HEK293 (cell line): ENCODE results near the gene SVOP.

Experiments used
- GLIS2 ChIP-seq: fragments of 450-650 bp; formaldehyde crosslinking; IDR thresholded peaks from 2 replicates; pipeline ENCODE4 v1.5.1; 2016; ENCODE audit warnings: missing biosample characterization, missing genetic modification characterization
- HOXA7 ChIP-seq: sonication (generic); formaldehyde crosslinking; IDR thresholded peaks from 2 replicates; pipeline ENCODE4 v1.8.1; 2022; ENCODE audit warnings: missing genetic modification reagents, borderline replicate concordance
- SP2 ChIP-seq: fragments of 450-650 bp; formaldehyde crosslinking; IDR thresholded peaks from 2 replicates; pipeline ENCODE4 v1.5.1; 2016; ENCODE audit warnings: missing biosample characterization, missing genetic modification characterization
- TCF7L2 ChIP-seq: IDR thresholded peaks from 2 replicates; pipeline ENCODE4 v1.6.1; 2011; ENCODE audit warnings: low read depth, mild to moderate bottlenecking, inconsistent platforms, low read length, moderate library complexity, borderline replicate concordance
- ZIC2 ChIP-seq: fragments of 450-650 bp; formaldehyde crosslinking; IDR thresholded peaks from 2 replicates; pipeline ENCODE4 v1.5.1; 2016; ENCODE audit warnings: missing biosample characterization, missing genetic modification characterization
- ZNF10 ChIP-seq: fragments of 450-650 bp; formaldehyde crosslinking; IDR thresholded peaks from 2 replicates; pipeline ENCODE4 v1.5.1; 2017; ENCODE audit warnings: missing biosample characterization, missing genetic modification characterization
- ZNF169 ChIP-seq: fragments of 450-650 bp; formaldehyde crosslinking; IDR thresholded peaks from 2 replicates; pipeline ENCODE4 v1.5.1; 2016; ENCODE audit warnings: missing biosample characterization, missing genetic modification characterization
- ZNF24 ChIP-seq: fragments of 450-650 bp; formaldehyde crosslinking; IDR thresholded peaks from 2 replicates; pipeline ENCODE4 v1.5.1; 2016; ENCODE audit warnings: missing biosample characterization, missing genetic modification characterization
- ZNF350 ChIP-seq: fragments of 450-650 bp; formaldehyde crosslinking; IDR thresholded peaks from 2 replicates; pipeline ENCODE4 v1.5.0; 2017; ENCODE audit warnings: missing biosample characterization, mild to moderate bottlenecking, missing genetic modification characterization
- ZNF37A ChIP-seq: fragments of 450-650 bp; IDR thresholded peaks from 2 replicates; pipeline ENCODE4 v1.5.1; 2018; ENCODE audit warnings: missing biosample characterization, missing genetic modification characterization
- ZNF391 ChIP-seq: fragments of 450-650 bp; formaldehyde crosslinking; IDR thresholded peaks from 2 replicates; pipeline ENCODE4 v1.5.1; 2016; ENCODE audit warnings: low read depth, missing biosample characterization, missing genetic modification characterization, borderline replicate concordance
- ZNF596 ChIP-seq: fragments of 450-650 bp; IDR thresholded peaks from 2 replicates; pipeline ENCODE4 v1.5.0; 2018; ENCODE audit warnings: missing biosample characterization, mild to moderate bottlenecking, missing genetic modification characterization, moderate library complexity
- ZNF610 ChIP-seq: fragments of 450-650 bp; formaldehyde crosslinking; IDR thresholded peaks from 2 replicates; pipeline ENCODE4 v1.5.1; 2016; ENCODE audit warnings: missing biosample characterization, missing genetic modification characterization, borderline replicate concordance
- ZNF621 ChIP-seq: fragments of 450-650 bp; formaldehyde crosslinking; IDR thresholded peaks from 2 replicates; pipeline ENCODE4 v1.5.1; 2017; ENCODE audit warnings: missing biosample characterization, missing genetic modification characterization
- ZNF624 ChIP-seq: fragments of 450-650 bp; formaldehyde crosslinking; IDR thresholded peaks from 2 replicates; pipeline ENCODE4 v1.5.1; 2017; ENCODE audit warnings: missing biosample characterization, missing genetic modification characterization
- ZNF747 ChIP-seq: fragments of 450-650 bp; formaldehyde crosslinking; IDR thresholded peaks from 2 replicates; pipeline ENCODE4 v1.5.1; 2016; ENCODE audit warnings: missing biosample characterization, missing genetic modification characterization
- ZNF792 ChIP-seq: fragments of 450-650 bp; formaldehyde crosslinking; IDR thresholded peaks from 2 replicates; pipeline ENCODE4 v1.5.1; 2016; ENCODE audit warnings: missing biosample characterization, missing genetic modification characterization
- ZNF837 ChIP-seq: fragments of 450-650 bp; formaldehyde crosslinking; IDR thresholded peaks from 2 replicates; pipeline ENCODE4 v1.5.1; 2016; ENCODE audit warnings: missing biosample characterization, missing genetic modification characterization
- TF ChIP-seq, protein P1 (sequence below): fragments of 450-650 bp; formaldehyde crosslinking; IDR thresholded peaks from 2 replicates; pipeline ENCODE4 v1.5.1; 2016; ENCODE audit warnings: missing biosample characterization, missing genetic modification characterization
- TF ChIP-seq, protein P2 (sequence below): fragments of 450-650 bp; formaldehyde crosslinking; IDR thresholded peaks from 2 replicates; pipeline ENCODE4 v1.5.1; 2016; ENCODE audit warnings: missing biosample characterization, missing genetic modification characterization
- TF ChIP-seq, protein P3 (sequence below): fragments of 450-650 bp; formaldehyde crosslinking; IDR thresholded peaks from 2 replicates; pipeline ENCODE4 v1.5.1; 2017; ENCODE audit warnings: missing biosample characterization, missing genetic modification characterization
- TF ChIP-seq, protein P4 (sequence below): fragments of 450-650 bp; IDR thresholded peaks from 2 replicates; pipeline ENCODE4 v1.5.1; 2018; ENCODE audit warnings: missing biosample characterization, missing genetic modification characterization
- TF ChIP-seq, protein P5 (sequence below): fragments of 450-650 bp; formaldehyde crosslinking; IDR thresholded peaks from 2 replicates; pipeline ENCODE4 v1.5.1; 2016; ENCODE audit warnings: missing biosample characterization, missing genetic modification characterization
- TF ChIP-seq, protein P6 (sequence below): IDR thresholded peaks from 2 replicates; pipeline ENCODE4 v1.6.1; 2011; ENCODE audit warnings: mild to moderate bottlenecking, low read depth, low read length, borderline replicate concordance
- TF ChIP-seq, protein P7 (sequence below): fragments of 450-650 bp; formaldehyde crosslinking; IDR thresholded peaks from 2 replicates; pipeline ENCODE4 v1.5.1; 2017; ENCODE audit warnings: missing biosample characterization, missing genetic modification characterization
- TF ChIP-seq, protein P8 (sequence below): fragments of 450-650 bp; formaldehyde crosslinking; IDR thresholded peaks from 2 replicates; pipeline ENCODE4 v1.5.1; 2016; ENCODE audit warnings: missing biosample characterization, missing genetic modification characterization

Gene SVOP

DNA sequence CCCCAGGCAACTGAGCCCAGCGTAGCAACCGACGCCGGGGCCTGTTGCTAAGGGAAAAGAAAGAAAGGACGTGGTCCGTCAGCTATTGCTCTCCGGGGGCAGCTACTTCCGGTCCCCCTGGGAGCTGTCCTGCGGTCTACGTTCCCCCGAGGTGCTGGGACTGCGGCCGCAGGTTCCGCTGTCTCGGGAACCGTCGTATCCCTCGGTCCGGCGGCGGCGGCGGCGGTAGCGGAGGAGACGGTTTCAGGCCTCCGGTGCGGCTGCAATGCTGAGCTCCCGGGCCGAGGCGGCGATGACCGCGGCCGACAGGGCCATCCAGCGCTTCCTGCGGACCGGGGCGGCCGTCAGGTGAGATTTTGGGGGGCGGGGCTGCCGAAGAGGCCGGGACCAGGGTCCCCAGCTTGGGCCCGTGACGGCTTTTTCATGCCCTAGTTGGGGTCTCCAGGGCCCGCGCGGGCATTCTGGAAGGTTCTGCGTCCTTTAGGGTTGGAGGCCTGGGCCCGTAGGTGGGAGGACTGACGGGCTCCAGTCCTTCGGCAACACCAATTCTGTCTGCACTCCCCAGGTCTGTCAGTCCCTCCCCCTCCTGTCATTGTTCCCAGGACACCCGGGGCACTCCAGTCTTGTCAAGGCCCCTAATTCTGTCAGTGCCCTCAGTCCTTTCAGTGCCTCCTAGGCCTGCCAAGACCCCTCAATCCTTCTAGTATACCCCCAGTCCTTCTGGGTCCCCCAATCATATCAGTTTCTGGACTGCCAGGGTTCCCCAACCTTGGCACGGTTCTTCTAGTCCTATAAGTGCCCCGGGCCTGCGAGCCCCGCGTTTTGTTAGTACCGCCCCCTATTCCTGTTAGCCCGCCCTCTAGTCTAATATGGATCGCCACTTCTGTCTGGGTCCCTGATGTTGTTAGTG lies 31.8 kb upstream of the SVOP start, which contains the start of gene USP30 (continued):
- TF ChIP-seq, protein P1, sequence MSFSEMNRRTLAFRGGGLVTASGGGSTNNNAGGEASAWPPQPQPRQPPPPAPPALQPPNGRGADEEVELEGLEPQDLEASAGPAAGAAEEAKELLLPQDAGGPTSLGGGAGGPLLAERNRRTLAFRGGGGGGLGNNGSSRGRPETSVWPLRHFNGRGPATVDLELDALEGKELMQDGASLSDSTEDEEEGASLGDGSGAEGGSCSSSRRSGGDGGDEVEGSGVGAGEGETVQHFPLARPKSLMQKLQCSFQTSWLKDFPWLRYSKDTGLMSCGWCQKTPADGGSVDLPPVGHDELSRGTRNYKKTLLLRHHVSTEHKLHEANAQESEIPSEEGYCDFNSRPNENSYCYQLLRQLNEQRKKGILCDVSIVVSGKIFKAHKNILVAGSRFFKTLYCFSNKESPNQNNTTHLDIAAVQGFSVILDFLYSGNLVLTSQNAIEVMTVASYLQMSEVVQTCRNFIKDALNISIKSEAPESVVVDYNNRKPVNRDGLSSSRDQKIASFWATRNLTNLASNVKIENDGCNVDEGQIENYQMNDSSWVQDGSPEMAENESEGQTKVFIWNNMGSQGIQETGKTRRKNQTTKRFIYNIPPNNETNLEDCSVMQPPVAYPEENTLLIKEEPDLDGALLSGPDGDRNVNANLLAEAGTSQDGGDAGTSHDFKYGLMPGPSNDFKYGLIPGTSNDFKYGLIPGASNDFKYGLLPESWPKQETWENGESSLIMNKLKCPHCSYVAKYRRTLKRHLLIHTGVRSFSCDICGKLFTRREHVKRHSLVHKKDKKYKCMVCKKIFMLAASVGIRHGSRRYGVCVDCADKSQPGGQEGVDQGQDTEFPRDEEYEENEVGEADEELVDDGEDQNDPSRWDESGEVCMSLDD (tag by site-specific recombination), result peak; percentile 96
- TF ChIP-seq ZNF624, result 0 out of 2 replicates have a peak, but pooled peaks have one; percentile 50
- TF ChIP-seq ZNF621 (tag by site-specific recombination), result no peak
- TF ChIP-seq, protein P2, sequence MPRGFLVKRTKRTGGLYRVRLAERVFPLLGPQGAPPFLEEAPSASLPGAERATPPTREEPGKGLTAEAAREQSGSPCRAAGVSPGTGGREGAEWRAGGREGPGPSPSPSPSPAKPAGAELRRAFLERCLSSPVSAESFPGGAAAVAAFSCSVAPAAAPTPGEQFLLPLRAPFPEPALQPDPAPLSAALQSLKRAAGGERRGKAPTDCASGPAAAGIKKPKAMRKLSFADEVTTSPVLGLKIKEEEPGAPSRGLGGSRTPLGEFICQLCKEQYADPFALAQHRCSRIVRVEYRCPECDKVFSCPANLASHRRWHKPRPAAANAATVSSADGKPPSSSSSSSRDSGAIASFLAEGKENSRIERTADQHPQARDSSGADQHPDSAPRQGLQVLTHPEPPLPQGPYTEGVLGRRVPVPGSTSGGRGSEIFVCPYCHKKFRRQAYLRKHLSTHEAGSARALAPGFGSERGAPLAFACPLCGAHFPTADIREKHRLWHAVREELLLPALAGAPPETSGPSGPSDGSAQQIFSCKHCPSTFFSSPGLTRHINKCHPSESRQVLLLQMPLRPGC (tag by site-specific recombination), result peak; percentile 96
- no peak for TF ChIP-seq ZNF792 (tag by site-specific recombination)
- TF ChIP-seq, protein P3, sequence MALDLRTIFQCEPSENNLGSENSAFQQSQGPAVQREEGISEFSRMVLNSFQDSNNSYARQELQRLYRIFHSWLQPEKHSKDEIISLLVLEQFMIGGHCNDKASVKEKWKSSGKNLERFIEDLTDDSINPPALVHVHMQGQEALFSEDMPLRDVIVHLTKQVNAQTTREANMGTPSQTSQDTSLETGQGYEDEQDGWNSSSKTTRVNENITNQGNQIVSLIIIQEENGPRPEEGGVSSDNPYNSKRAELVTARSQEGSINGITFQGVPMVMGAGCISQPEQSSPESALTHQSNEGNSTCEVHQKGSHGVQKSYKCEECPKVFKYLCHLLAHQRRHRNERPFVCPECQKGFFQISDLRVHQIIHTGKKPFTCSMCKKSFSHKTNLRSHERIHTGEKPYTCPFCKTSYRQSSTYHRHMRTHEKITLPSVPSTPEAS, result peak; percentile 53; the same call in 1 of the 2 replicates
- TF ChIP-seq HOXA7 (CRISPR knock-in tag), result no peak
- TF ChIP-seq, protein P4, sequence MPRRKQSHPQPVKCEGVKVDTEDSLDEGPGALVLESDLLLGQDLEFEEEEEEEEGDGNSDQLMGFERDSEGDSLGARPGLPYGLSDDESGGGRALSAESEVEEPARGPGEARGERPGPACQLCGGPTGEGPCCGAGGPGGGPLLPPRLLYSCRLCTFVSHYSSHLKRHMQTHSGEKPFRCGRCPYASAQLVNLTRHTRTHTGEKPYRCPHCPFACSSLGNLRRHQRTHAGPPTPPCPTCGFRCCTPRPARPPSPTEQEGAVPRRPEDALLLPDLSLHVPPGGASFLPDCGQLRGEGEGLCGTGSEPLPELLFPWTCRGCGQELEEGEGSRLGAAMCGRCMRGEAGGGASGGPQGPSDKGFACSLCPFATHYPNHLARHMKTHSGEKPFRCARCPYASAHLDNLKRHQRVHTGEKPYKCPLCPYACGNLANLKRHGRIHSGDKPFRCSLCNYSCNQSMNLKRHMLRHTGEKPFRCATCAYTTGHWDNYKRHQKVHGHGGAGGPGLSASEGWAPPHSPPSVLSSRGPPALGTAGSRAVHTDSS (tag by site-specific recombination), result peak; percentile 53; the same call in 1 of the 2 replicates
- peak; percentile 75; the same call in 1 of the 2 replicates for TF ChIP-seq ZNF610 (tag by site-specific recombination)
- TF ChIP-seq ZNF10 (tag by site-specific recombination), result peak; percentile 38; the same call in 1 of the 2 replicates
- TF ChIP-seq ZIC2 (tag by site-specific recombination), result peak; percentile 93
- no peak for TF ChIP-seq ZNF747 (tag by site-specific recombination)
- TF ChIP-seq, protein P5, sequence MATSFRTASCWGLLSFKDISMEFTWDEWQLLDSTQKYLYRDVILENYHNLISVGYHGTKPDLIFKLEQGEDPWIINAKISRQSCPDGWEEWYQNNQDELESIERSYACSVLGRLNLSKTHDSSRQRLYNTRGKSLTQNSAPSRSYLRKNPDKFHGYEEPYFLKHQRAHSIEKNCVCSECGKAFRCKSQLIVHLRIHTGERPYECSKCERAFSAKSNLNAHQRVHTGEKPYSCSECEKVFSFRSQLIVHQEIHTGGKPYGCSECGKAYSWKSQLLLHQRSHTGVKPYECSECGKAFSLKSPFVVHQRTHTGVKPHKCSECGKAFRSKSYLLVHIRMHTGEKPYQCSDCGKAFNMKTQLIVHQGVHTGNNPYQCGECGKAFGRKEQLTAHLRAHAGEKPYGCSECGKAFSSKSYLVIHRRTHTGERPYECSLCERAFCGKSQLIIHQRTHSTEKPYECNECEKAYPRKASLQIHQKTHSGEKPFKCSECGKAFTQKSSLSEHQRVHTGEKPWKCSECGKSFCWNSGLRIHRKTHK (tag by site-specific recombination), result no peak
- TF ChIP-seq ZNF37A (tag by site-specific recombination), result no peak
- TF ChIP-seq, protein P6, sequence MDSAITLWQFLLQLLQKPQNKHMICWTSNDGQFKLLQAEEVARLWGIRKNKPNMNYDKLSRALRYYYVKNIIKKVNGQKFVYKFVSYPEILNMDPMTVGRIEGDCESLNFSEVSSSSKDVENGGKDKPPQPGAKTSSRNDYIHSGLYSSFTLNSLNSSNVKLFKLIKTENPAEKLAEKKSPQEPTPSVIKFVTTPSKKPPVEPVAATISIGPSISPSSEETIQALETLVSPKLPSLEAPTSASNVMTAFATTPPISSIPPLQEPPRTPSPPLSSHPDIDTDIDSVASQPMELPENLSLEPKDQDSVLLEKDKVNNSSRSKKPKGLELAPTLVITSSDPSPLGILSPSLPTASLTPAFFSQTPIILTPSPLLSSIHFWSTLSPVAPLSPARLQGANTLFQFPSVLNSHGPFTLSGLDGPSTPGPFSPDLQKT, result no peak
- peak; percentile 54; the same call in 1 of the 2 replicates for TF ChIP-seq ZNF837 (tag by site-specific recombination)
- peak; percentile 99 for TF ChIP-seq ZNF391 (tag by site-specific recombination)
- TF ChIP-seq ZNF169 (tag by site-specific recombination), result 0 out of 2 replicates have a peak, but pooled peaks have one; percentile 32
- peak; percentile 85 for TF ChIP-seq SP2 (tag by site-specific recombination)
- peak; percentile 54; the same call in 1 of the 2 replicates for TF ChIP-seq ZNF596 (tag by site-specific recombination)
- peak; percentile 87 for TF ChIP-seq ZNF350 (tag by site-specific recombination)
- TF ChIP-seq, protein P7, sequence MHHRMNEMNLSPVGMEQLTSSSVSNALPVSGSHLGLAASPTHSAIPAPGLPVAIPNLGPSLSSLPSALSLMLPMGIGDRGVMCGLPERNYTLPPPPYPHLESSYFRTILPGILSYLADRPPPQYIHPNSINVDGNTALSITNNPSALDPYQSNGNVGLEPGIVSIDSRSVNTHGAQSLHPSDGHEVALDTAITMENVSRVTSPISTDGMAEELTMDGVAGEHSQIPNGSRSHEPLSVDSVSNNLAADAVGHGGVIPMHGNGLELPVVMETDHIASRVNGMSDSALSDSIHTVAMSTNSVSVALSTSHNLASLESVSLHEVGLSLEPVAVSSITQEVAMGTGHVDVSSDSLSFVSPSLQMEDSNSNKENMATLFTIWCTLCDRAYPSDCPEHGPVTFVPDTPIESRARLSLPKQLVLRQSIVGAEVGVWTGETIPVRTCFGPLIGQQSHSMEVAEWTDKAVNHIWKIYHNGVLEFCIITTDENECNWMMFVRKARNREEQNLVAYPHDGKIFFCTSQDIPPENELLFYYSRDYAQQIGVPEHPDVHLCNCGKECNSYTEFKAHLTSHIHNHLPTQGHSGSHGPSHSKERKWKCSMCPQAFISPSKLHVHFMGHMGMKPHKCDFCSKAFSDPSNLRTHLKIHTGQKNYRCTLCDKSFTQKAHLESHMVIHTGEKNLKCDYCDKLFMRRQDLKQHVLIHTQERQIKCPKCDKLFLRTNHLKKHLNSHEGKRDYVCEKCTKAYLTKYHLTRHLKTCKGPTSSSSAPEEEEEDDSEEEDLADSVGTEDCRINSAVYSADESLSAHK (tag by site-specific recombination), result peak; percentile 62
- TF ChIP-seq, protein P8, sequence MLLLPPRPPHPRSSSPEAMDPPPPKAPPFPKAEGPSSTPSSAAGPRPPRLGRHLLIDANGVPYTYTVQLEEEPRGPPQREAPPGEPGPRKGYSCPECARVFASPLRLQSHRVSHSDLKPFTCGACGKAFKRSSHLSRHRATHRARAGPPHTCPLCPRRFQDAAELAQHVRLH, result peak; percentile 93
- no peak for TF ChIP-seq TCF7L2
- TF ChIP-seq ZNF24 (tag by site-specific recombination), result peak; percentile 92
- peak; percentile 100 for TF ChIP-seq GLIS2 (tag by site-specific recombination)
